Measurements from ENCODE around the gene CHRM2. TPM values are rescaled to one million over a fixed set of nuclear protein-coding genes. Genes with fewer than 3 reads are reported as not detected.

Gene CHRM2
- total and polyA plus RNA-seq, 2 experiments from 2014 or later, result 0.21 to 0.35 TPM

- TF ChIP-seq ZNF462 (CRISPR knock-in tag; IDR thresholded peaks at IDR 0.05) (no peak), EZH2phosphoT487 (IDR thresholded peaks at IDR 0.05; ENCODE audit: unreplicated experiment) (no peak), JUNB (IDR thresholded peaks at IDR 0.05; ENCODE audit: unreplicated experiment) (no peak), CREB1 (CRISPR knock-in tag; IDR thresholded peaks at IDR 0.05; ENCODE audit: low read depth) (no peak), REST (IDR thresholded peaks at IDR 0.05; ENCODE audit: unreplicated experiment) (no peak)
- TF ChIP-seq, protein P1, sequence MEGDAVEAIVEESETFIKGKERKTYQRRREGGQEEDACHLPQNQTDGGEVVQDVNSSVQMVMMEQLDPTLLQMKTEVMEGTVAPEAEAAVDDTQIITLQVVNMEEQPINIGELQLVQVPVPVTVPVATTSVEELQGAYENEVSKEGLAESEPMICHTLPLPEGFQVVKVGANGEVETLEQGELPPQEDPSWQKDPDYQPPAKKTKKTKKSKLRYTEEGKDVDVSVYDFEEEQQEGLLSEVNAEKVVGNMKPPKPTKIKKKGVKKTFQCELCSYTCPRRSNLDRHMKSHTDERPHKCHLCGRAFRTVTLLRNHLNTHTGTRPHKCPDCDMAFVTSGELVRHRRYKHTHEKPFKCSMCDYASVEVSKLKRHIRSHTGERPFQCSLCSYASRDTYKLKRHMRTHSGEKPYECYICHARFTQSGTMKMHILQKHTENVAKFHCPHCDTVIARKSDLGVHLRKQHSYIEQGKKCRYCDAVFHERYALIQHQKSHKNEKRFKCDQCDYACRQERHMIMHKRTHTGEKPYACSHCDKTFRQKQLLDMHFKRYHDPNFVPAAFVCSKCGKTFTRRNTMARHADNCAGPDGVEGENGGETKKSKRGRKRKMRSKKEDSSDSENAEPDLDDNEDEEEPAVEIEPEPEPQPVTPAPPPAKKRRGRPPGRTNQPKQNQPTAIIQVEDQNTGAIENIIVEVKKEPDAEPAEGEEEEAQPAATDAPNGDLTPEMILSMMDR (conservative IDR thresholded peaks at IDR 0.05; ENCODE audit: low read depth in 2 of 2), result no peak
These were observed 18.9 kb downstream of the CHRM2 start (continued) for GRCh38 chr7:136887317-136887716.
